Neuron (in vitro differentiated cells): Measurements from ENCODE around the gene RBM46.

Source experiments
- H2AFZ ChIP-seq: one replicate; pipeline ENCODE4 v1.6.1; 2013; ENCODE audit warnings: low read depth, mild to moderate bottlenecking, inconsistent platforms, low read length, moderate library complexity
- H3K27me3 ChIP-seq: one replicate; pipeline ENCODE4 v1.6.1; 2013; ENCODE audit warnings: low read length; ENCODE audit not compliant: insufficient read depth
- H3K36me3 ChIP-seq: one replicate; pipeline ENCODE4 v1.6.1; 2013; ENCODE audit warnings: low read length; ENCODE audit not compliant: insufficient read depth
- H3K4me1 ChIP-seq: one replicate; pipeline ENCODE4 v1.6.1; 2013; ENCODE audit warnings: low read length; ENCODE audit not compliant: insufficient read depth
- H3K4me3 ChIP-seq: 2 replicates; pipeline ENCODE4 v1.5.1; 2013; ENCODE audit warnings: mild to moderate bottlenecking, low read length, moderate library complexity
- H3K9me3 ChIP-seq: one replicate; pipeline ENCODE4 v1.6.1; 2013; ENCODE audit warnings: low read length

Gene RBM46

DNA sequence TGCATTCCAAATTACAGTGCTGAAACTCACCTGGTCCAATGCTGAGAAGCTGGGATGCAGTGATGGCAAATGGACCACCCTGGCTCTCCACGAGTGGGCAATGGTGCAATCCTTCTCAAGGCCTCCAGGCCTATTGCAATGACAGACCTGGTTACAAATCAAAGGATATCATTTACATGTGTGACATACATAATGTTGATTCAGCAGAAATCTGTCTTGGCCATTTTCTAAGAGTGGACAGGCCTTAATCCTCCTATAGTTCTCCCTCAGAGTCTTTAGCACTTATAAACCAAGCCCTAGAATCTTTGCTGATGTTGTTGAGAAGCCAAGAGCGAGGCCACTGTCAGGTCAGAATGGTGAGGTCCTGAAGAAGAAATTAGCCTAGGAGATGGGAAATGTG, 20.2 kb upstream of the RBM46 start:
- Histone ChIP-seq H2AFZ (no peak overlapping the region), H3K4me1 (no peaks in the 10 kb centered on the region), H3K27me3 (no peaks in the 10 kb centered on the region), H3K36me3 (no peaks in the 10 kb centered on the region), H3K9me3 (no peaks in the 10 kb centered on the region), H3K4me3 (no peak overlapping the region)

GRCh38 chr4:154778264-154778663, 2.8 kb upstream of the RBM46 start:
- H3K36me3 ChIP-seq: no peaks in the 10 kb centered on the region
- no peak overlapping the region for H3K4me3 ChIP-seq
- H3K9me3 ChIP-seq: no peaks in the 10 kb centered on the region
- no peaks in the 10 kb centered on the region for H3K4me1 ChIP-seq
- no peak overlapping the region for H2AFZ ChIP-seq
- H3K27me3 ChIP-seq: no peaks in the 10 kb centered on the region

DNA sequence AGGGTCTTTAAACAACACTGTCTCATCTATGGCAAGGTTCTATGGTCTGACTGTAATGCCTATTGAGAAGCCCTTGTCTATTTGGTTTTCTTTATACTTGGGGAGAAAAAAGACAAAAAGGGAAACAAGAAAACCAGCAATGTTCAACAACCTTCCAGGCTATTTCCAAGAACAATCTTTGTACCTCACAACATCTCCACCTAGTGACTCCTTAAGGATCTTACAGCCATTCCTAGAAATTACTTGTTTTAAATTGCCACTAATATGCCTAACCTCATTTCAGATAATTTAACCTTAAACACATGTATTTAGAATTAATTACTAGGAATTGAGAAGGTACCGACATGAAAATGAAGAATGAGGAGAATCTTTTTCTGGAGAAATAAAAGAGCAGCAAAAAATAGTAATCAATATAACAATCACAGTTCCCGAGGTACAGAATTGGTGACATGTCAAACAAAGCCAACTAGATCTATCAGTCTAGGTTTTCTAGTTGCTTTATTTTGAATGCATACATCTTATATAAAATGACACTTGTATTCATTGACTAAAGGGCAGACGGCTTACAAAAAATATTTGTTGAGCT, 1.6 kb upstream of the RBM46 start:
- Histone ChIP-seq H3K9me3 (no peaks in the 10 kb centered on the region), H3K27me3 (no peaks in the 10 kb centered on the region), H2AFZ (no peak overlapping the region), H3K4me3 (no peak overlapping the region), H3K36me3 (no peaks in the 10 kb centered on the region), H3K4me1 (no peaks in the 10 kb centered on the region)

DNA sequence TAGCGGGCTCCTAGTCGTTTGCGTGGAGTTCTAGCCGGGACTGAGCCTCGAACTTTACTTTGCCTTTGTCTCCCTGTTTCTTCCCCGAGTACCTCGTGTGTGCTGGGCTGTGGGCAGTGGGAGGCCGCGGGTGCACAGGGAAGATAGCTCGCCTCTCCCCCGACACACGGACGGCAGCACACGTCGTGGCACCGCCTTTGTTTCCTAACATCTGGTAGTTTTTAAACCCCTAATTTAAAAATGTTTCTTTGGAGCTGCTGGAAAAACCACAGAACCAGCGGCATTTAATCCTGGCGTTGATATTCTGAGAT, 866 bp downstream of the RBM46 start:
- Histone ChIP-seq H3K4me1 (no peaks in the 10 kb centered on the region), H3K9me3 (no peaks in the 10 kb centered on the region), H3K4me3 (no peak overlapping the region)

DNA sequence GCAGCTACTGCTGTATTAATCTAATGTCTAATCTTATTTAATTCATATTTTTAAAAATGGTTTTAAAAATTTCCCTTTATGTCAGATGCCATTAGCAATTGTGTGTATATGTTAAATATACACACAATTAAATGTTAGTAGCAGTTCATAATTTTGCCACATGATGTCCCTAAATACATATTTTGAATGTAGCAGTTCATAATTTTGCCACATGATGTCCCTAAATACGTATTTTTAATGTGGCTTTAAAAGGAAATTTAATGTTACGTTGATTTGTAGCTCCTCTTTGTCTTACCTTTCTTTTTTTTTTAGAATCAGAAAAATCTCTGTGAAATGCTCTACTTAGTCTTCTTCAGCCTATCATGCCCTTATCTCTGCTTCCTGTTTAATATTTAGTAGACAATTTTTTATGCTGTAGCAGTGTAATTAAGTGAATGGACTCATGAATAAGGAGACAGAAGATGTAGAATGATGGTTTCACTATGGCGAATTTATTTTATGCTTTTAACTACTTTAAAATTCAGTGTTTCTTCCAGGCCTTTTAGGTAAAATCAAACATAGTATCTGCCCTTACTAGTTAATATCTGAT, 26.1 kb downstream of the RBM46 start:
- no peaks in the 10 kb centered on the region for H3K4me1 ChIP-seq
- no peak overlapping the region for H3K4me3 ChIP-seq
- no peaks in the 10 kb centered on the region for H3K27me3 ChIP-seq

More for the DNA sequence above, 866 bp downstream of the RBM46 start:
- Histone ChIP-seq H3K27me3 (no peaks in the 10 kb centered on the region), H2AFZ (no peak overlapping the region), H3K36me3 (no peaks in the 10 kb centered on the region)

GRCh38 chr4:154818230-154818629, 37.2 kb downstream of the RBM46 start:
- H3K4me3 ChIP-seq: no peak overlapping the region
- no peak overlapping the region for H2AFZ ChIP-seq
- no peaks in the 10 kb centered on the region for H3K4me1 ChIP-seq
- H3K9me3 ChIP-seq: no peaks in the 10 kb centered on the region
- H3K27me3 ChIP-seq: no peaks in the 10 kb centered on the region
- no peaks in the 10 kb centered on the region for H3K36me3 ChIP-seq

More for the DNA sequence above, 26.1 kb downstream of the RBM46 start:
- no peaks in the 10 kb centered on the region for H3K9me3 ChIP-seq
- H3K36me3 ChIP-seq: no peaks in the 10 kb centered on the region
- H2AFZ ChIP-seq: no peak overlapping the region

DNA sequence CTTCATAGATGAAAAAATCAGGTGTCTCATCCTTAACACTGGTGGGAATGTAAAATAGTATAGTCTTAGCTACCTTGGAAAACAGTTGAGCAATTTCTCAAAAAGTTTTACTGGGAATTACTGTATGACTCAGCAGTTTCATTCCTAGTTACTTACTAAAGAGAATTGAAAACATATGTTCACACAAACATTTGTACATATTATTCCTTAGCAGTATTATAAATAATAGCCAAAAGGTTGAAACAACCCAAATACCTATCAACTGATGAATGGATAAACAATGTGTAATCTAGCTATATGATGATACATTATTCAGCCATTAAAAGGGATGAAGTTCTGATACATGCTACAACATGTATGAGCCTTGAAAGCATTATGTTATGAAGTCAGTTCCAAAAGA, 41.7 kb downstream of the RBM46 start:
- Histone ChIP-seq H3K4me3 (no peak overlapping the region), H3K9me3 (no peaks in the 10 kb centered on the region), H3K36me3 (no peaks in the 10 kb centered on the region), H2AFZ (no peak overlapping the region), H3K27me3 (no peaks in the 10 kb centered on the region), H3K4me1 (no peaks in the 10 kb centered on the region)

DNA sequence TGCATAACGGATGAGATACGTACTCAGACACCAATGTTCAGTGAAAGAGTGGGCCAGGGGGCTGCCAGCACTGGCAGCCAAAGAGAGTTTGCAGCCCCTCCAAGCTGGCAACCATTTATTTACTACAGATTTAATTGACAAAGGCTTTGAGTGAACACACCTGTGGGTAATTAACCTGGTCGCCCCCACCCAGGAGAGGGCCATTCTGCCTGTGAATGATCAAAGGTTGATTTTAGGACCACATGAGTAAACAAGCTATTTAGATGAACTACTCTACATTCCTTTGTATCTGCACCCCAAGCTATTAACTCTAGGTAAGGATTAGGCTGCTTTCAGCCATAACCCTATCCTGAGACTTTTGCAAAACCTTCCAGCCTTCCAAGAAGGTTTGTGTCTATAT, 55.0 kb downstream of the RBM46 start:
- H3K4me3 ChIP-seq: no peak overlapping the region
- no peaks in the 10 kb centered on the region for H3K4me1 ChIP-seq
- H3K9me3 ChIP-seq: no peaks in the 10 kb centered on the region
- H3K27me3 ChIP-seq: no peaks in the 10 kb centered on the region
- no peaks in the 10 kb centered on the region for H3K36me3 ChIP-seq
- H2AFZ ChIP-seq: no peak overlapping the region

DNA sequence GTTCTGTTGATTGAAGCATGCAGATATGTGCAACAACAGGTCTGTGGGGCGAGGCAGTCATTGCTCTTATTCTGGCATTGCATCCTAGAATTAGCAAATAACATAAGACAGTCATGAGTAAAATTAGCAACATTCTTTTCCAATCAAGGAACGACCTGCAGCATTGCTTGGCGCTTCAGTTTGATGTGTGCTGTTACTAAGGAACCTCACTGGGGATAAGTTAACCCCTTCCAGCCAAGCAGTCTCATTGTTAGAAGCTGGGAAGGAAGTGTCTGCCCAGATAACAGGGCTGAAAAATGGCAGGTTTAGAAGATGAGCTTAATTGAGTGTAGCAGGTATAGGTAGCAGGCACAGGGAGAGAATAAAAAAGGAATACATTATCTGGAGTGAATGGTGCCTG, 55.4 kb downstream of the RBM46 start:
- H3K36me3 ChIP-seq: no peaks in the 10 kb centered on the region
- no peaks in the 10 kb centered on the region for H3K27me3 ChIP-seq
- no peaks in the 10 kb centered on the region for H3K4me1 ChIP-seq
- no peak overlapping the region for H2AFZ ChIP-seq
- H3K9me3 ChIP-seq: no peaks in the 10 kb centered on the region
- H3K4me3 ChIP-seq: no peak overlapping the region

- Histone ChIP-seq H3K27me3 (no peaks in the 10 kb centered on the region), H3K36me3 (no peaks in the 10 kb centered on the region), H3K4me3 (no peak overlapping the region), H3K9me3 (no peaks in the 10 kb centered on the region), H2AFZ (no peak overlapping the region), H3K4me1 (no peaks in the 10 kb centered on the region)
Observed at GRCh38 chr4:154838155-154838554, 57.1 kb downstream of the RBM46 start.

GRCh38 chr4:154838694-154839093, 57.6 kb downstream of the RBM46 start:
- no peaks in the 10 kb centered on the region for H3K27me3 ChIP-seq
- no peaks in the 10 kb centered on the region for H3K36me3 ChIP-seq
- no peaks in the 10 kb centered on the region for H3K9me3 ChIP-seq
- no peak overlapping the region for H2AFZ ChIP-seq
- no peak overlapping the region for H3K4me3 ChIP-seq
- H3K4me1 ChIP-seq: no peaks in the 10 kb centered on the region

- no peak overlapping the region for H2AFZ ChIP-seq
Observed at GRCh38 chr4:154854362-154854761, 73.3 kb downstream of the RBM46 start.

GRCh38 chr4:154858166-154858565, 77.1 kb downstream of the RBM46 start:
- Histone ChIP-seq H3K4me3 (no peak overlapping the region), H3K4me1 (no peaks in the 10 kb centered on the region), H3K9me3 (no peaks in the 10 kb centered on the region), H2AFZ (no peak overlapping the region), H3K27me3 (no peaks in the 10 kb centered on the region), H3K36me3 (no peaks in the 10 kb centered on the region)

More at GRCh38 chr4:154854362-154854761, 73.3 kb downstream of the RBM46 start:
- H3K36me3 ChIP-seq: no peaks in the 10 kb centered on the region
- H3K9me3 ChIP-seq: no peaks in the 10 kb centered on the region
- no peaks in the 10 kb centered on the region for H3K27me3 ChIP-seq
- no peaks in the 10 kb centered on the region for H3K4me1 ChIP-seq
- H3K4me3 ChIP-seq: no peak overlapping the region
